NCI-H2171 treated with DMSO at 0.1 percent for 48 hours (cell line): ENCODE results near the gene CD70.
"Not testable (repeated sequence)": the region's sequence is repeated elsewhere in the genome, so short reads cannot be mapped to it uniquely, and the experiment has no call there.

Experiments
- DNase-seq: peaks from one replicate; lab custom pipeline; 2025; lab: John Stamatoyannopoulos, UW

CD70 gene, protein sequence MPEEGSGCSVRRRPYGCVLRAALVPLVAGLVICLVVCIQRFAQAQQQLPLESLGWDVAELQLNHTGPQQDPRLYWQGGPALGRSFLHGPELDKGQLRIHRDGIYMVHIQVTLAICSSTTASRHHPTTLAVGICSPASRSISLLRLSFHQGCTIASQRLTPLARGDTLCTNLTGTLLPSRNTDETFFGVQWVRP

DNA sequence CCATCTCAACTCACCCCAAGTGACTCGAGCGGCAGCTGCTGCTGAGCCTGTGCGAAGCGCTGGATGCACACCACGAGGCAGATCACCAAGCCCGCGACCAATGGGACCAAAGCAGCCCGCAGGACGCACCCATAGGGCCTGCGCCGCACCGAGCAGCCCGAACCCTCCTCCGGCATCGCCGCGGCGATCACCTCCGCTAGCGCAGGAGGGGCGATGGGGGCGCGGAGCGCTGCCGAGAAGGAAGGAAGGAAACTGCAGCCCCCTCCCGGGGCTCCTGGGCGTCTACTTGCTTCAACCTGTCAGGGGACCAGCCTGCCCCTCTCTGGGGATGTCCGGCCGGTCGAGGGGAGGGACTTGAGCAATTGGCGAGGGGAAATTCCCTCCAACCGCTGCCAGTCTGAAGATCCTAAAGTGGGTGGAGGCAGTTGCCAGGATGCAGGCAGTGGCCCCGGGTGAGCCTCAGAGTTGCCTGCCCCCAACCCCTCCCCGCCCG lies at the start of gene CD70:
Gene CD70 (minus strand): TSS at position 324 of the 493 bp plus-strand sequence. CDS start 148 bp downstream, at position 176.
- DNase-seq, result no peak

DNA sequence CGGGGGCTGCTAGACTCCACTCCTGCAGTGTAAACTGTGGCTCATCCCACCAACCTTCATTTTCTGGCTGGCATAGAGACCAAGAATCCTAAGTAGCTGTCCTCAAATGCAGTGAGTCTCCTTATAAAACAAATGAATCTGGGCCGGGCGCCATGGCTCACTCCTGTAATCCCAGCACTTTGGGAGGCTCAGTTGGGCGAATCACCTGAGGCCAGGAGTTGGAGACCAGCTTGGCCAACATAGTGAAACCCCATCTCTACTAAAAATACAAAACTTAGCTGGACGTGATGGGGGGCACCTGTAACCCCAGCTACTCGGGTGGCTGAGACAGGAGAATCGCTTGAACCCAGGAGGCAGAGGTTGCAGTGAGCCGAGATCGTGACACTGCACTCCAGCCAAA lies 49.4 kb upstream of the CD70 start:
- DNase-seq, result not testable (repeated sequence)

DNA sequence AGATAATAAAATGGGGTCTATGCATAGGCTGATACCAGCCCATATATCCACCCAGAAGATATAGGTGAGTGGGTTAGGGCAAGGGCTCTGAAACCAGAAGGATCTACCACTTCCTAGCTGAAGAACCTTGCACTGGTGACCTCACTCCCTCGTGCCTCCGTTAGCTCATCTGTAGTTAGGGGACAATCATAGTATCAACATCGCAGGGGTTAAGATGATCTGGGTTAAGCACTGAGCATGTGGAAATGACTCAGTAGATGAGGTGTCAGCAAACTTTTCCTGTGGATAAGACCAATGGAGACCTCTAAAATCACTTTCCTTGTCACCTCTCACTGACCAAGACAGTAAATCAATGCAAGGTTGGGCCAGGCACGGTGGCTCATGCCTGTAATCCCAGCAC lies 48.5 kb upstream of the CD70 start:
- no peak for DNase-seq

DNA sequence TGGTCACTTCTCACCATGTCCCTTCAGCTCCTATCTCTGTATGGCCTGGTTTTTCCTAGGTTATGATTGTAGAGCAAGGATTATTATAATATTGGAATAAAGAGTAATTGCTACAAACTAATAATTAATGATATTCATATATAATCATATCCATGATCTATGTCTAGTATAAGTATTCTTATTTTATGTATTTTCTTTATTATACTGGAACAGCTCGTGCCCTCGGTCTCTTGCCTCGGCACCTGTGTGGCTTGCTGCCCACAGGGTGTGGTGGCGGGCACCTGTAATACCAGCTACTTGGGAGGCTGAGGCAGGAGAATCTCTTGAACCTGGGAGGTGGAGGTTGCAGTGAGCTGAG lies 42.5 kb upstream of the CD70 start:
- DNase-seq, result not testable (repeated sequence)

DNA sequence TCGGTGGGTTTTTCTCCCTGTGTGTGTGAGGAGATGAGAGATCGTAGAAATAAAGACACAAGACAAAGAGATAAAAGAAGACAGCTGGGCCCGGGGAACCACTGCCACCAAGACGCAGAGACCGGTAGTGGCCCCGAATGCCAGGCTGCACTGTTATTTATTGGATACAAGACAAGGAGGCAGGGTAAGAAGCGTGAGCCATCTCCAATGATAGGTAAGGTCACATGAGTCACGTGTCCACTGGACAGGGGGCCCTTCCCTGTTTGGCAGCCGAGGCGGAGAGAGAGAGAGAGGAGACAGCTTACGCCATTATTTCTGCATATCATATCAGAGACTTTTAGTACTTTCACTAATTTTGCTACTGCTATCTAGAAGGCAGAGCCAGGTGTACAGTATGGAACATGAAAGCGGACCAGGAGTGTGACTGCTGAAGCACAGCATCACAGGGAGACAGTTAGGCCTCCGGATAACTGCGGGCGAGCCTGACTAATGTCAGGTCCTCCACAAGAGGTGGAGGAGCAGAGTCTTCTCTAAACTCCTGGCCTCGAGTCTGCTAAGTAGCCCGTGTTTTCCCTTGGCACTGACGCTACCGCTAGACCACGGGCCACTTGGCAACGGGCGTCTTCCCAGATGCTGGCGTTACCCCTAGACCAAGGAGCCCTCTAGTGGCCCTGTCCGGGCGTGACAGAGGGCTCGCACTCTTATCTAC lies 42.0 kb upstream of the CD70 start:
- DNase-seq, result not testable (repeated sequence)

DNA sequence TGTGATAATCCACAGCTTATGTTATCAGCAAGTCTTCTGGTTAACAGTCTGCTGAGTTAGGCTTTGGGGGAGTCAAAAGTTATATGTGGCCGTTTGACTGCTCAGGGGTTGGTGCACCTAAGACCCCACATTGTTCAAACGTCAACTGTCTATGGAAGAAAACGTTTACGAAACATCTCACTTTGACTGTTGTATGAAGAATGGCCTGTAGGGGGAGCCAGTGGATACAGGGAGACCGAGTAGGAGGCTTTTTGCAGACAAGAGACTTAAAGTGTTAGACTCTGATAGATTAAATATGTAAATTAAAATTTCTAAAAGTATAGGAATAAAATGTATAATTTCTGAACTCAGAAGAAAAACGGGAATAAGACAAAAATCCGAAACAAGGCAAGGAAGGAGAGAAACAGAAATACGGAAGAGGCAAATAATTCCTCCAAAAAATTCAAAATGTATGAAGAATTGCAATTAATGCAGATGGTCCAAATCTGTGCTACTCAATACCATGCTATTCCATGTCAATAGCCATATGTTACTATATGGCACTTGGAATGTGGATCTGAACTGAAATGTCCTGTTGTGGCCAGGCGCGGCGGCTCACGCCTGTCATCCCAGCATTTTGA lies 41.2 kb upstream of the CD70 start:
- peak; percentile 51 for DNase-seq

DNA sequence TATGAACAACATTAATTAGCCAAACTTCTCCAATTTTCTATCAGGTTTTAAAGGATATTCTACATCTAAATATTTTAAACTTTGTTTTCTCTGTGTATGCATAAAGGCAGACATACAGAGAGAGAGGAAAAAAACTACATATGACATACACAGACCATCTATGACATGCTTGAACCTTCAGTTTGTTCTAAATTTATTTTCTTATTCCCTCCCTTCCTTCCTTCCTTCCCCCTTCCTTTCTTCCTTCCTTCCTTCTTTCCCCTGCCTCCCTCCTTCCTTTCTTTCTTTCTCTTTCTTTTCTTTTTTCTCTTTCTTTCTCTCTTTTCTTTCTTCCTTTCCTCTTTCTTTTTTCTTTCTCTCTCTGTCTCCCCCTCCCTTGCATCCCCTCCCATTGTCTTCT lies 35.8 kb upstream of the CD70 start:
- DNase-seq, result no peak

DNA sequence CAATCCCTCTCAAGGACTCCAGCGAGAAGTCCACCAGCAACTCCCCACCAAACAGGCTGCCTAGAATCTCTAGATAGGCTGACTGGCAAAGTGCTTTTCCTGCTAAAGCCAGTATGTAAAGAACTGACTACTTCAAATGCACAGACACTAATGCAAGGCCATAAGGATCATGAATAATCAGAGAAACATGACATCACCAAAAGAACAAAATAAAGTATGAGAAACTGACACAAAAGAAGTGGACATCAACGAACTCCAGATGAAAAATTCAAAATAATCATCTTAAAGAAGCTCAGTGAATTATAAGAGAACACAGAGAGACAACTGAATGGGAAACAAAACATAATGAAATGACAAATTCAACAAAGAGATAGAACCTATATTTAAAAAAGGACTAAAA lies 26.4 kb upstream of the CD70 start:
- no peak for DNase-seq

DNA sequence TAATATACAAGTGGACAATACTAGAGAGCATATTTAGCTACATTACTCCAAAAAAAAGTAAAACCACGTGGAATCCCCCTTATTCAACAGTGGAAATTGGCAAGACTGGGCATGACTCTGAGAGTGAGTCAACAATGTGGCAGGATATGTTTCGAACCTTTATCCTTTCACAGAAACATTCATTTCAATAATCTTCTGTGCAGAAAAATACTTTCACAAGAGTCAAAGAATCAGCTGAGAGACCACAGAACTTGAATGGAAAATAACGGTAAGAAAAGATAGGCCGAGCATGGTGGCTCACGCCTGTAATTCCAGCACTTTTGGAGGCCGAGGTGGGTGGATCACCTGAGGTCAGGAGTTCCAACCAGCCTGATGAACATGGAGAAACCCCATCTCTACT lies 25.1 kb upstream of the CD70 start:
- DNase-seq, result no peak

DNA sequence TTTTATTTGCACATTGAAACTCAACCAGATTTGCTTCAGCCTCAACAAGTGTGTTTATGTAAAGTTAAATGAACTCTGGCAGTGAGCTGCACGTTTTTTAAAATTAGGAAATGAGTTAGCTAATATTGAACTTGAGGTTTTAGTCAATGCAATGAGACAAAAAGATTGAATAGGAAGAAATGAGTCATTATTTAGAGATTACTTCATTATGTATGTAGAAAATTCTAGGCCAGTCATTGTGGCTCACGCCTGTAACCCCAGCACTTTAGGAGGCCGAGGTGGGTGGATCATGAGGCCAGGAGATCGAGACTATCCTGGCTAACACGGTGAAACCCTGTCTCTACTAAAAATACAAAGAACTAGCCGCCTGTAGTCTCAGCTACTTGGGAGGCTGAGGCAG lies 22.8 kb upstream of the CD70 start:
- no peak for DNase-seq

DNA sequence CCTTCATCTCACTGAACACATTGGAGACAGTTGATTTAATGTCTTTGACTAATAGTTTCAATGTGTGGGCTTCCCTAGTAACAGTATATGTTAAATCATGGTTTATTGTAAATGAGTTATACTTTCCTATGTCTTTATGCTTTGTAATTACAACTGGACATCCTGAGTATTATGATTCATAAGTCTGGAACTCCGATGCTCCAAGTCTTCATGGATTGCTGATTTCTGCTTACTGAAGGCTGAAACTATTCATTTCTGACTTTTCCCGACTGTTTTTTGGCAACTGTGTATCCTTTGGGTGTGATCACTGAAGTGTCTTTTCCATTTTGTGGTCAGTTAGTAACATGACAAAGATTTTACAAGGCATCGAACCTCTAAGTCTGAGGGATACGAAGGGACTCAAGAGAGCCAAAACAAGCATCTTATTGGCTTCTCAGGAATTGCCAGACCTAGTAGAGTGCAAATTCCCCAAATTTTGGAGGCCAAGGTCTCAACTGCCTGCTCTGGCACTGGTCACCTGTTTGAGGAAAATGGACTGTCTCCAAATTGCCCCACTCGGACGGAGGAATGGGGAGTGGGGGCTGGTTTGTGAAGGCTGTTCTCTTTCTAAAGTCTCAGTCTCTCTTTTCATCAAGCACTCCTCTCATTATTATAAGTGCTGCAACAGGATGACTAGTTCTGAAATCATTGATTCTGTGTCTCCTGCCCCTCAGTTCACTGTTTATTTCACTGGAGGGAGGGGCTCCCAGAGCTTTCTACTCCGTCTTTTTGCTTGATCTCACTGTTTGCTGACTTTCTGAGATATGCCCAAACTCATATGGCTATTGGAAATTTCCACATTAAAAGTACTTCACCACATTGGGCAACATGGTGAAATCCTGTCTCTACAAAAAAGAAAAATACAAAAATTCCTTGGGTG lies 20.2 kb upstream of the CD70 start:
- DNase-seq, result no peak

DNA sequence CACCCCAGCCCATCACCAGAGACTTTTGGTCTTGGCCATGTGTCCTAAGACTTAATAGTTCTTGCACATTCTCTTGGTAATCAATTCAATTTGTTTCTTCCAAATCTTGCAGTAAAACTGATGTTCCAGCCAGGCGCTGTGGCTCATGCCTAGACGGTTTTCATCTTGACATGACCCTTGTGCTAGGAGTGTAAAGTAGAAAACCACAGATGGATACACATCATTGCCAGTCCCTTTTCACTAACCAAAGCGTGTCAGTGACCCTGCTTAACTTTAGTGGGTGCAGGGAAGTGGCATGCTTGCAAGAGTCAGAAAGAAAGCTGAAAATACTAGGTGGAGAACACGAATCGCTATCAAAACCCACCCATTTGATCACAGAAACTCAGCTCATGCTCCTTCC lies 18.0 kb upstream of the CD70 start:
- DNase-seq, result no peak

DNA sequence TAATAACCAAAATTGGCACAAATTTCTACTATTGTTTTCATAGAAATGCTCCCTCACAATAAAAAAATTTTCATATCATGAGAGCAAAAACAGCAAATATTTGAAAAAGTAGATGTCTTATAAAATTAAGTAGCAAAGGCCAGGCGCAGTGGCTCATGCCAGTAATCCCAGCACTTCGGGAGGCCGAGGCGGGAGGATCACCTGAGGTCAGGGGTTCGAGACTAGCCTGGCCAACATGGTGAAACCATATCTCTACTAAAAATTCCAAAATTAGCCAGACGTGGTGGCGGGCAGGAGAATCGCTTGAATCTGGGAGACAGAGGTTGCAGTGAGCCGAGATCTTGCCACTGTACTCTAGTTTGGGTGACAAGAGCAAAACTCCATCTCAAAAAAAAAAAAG lies 17.2 kb upstream of the CD70 start:
- DNase-seq, result not testable (repeated sequence)

DNA sequence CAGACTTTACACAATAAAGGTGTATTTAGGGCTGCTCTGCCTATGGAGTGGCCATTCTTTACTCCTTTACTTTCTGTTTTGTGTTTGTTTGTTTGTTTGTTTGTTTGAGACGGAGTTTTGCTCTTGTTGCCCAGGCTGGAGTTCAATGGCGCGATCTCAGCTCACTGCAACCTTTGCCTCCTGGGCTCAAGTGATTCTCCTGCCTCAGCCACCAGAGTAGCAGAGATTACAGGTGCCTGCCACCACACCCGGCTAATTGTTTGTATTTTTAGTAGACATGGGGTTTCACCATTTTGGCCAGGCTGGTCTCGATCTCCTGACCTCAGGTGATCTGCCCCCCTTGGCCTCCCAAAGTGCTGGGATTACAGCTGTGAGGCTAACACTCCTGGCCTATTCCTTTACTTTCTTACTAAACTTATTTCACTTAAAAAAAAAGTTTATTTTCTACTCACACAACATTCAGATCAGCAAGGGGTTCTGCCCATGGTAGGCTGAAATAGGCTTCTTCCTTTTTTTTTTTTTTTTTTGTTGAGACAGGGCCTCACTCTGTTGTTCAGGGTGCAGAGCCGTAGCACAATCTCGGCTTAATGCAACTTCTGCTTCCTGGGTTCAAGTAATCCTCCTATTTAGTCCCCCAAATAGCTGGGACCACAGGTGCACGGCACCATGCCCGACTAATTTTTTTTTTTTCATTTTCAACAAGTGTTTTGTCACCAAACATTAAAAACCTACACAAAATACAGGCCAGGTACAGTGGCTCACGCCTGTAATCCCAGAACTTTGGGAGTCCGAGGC lies 15.5 kb upstream of the CD70 start:
- DNase-seq, result not testable (repeated sequence)

DNA sequence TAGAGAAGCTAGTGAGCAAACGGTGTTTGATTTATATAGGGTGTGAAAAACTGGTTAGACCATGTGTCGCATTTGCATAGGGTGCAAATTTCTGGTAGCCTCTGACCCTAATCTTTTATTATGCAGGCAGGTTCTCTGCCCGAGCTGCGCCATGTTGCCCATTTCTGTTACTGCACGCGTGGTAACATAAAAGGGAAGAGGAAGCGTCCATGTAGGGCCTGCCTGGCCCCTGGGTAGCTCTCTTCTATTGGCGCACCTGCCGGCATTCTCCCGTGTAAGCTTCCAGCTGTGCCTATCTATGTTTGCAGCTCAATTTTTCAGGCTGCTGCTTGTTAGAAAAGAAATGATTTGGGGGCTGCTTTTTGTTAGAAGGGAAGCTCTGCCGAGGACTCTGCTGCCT lies 14.0 kb upstream of the CD70 start:
- no peak for DNase-seq

DNA sequence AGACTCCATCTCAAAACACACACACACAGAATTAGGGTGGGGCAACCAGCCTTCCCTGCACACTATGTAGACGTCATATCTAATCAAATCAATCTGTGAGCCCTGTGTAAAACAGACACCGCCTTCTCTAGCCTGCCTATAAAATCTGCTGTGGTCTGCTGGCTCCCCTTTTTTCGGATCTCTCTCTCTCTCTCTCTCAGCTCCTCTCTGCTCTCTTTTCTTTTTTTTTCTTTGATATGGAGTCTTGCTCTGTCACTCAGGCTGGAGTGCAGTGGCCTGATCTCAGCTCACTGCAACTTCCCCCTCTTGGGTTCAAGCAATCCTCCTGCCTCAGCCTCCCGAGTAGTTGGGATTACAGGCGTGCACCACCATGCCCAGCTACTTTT lies 11.8 kb upstream of the CD70 start:
- DNase-seq, result no peak

DNA sequence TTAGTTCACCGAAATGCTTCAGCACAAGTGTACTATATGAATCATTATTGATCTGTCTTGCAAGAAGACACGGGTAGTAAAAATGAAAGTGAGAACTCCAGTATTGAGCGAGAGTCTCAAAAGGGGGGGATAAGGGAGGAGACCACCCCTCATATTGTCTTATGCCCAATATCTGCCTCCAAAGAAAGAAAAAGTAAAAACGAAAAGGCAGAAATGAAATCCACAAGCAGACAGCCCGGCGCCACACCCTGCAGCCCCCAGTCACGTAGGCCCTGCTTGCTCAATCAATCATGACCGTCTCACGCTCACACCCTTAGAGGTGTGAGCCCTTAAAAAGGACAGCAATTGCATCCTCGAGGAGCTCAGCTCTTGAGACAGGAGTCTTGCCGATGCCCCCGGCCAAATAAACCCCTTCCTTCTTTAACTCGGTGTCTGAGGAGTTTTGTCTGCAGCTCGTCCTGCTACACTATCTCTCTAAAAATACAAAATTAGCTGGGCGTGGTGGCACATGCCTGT lies 10.6 kb upstream of the CD70 start:
- DNase-seq, result not testable (repeated sequence)

DNA sequence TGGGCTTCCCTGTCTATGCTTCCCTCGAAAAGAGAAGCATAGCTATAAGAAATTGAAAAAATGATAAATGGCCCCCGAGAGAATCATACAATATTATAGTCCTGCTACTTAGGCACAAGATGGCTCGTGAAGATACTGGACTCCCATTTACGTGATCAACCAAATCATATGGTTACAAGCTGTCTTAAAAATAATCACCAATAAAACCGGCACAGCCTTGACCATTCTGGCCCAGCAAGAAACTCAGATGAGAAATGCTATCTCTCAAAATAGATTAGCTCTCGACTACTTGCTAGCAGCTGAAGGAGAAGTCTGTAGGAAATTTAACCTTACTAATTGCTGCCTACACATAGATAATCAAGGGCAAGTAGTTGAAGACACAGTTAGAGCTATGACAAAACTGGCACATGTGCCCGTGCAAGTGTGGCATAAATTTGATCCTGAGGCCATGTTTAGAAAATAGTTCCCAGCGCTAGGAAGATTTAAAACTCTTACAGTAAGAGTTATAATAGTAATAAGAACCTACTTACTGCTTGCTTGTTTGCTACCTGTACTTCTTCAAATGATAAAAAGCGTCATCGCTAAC lies 10.1 kb upstream of the CD70 start:
- DNase-seq, result not testable (repeated sequence)

DNA sequence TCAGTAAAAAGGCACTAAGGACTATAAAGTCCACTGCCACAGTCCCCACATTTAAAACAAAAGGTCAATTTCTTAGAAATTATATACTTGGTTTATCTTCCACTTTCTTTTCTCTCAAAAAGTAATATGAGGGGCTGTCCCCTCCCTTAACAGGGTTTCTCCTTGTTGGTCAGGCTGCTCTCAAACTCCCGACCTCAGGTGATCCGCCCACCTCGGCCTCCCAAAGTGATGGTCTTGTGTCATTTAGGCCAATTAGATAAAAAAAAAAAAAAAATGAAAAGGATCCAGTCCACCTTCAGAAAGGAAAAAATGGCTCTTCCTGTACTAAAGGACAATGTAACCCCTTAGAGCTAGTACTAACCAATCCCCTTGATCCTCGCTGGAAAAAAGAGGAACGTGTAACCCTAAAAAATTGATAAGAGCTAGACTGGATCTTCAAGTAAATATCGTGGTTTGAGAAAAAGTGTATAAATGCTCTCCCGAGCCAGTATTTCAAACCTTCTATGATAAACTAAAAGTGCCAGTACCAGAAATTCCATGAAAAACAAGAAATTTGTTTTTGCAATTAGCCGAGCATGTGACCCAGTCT lies 9.0 kb upstream of the CD70 start:
- no peak for DNase-seq

DNA sequence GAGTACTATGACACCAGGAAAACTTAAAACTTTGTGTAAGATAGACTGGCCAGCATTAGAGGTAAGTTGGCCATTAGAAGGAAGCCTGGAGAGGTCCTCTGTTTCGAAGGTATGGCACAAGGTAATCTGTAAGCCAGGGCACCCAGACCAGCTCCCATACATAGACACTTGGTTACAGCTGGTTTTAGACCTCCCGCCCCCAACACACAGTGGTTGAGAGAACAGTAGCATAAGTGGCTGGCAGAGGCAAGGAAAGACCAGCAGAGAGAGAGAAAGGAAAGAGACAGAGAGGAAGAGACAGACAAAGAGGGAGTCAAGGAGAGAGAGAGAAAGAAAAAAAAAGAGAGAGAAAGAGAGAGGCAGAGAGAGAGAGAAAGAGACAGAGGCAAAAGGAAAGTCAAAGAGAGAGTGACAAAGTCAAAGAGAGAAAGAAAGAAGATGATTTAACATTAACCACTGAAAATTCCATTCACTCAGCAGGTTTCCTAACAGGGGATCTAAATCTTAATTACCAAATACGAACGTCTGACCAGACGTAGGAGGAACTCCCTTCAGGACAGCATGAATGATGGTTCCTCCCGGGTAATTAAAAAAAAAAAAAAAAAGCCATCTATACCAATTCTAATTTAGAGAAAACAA lies 7.4 kb upstream of the CD70 start:
- not testable (repeated sequence) for DNase-seq
